BE2C (cell line): ENCODE measurements around the gene IL6ST.
"Not testable (repeated sequence)": the region's sequence is repeated elsewhere in the genome, so short reads cannot be mapped to it uniquely, and the experiment has no call there.

Experiments
- DNase-seq: peaks from one replicate; pipeline ENCODE4 v3.0.0-alpha.2; 2020
- H3K27me3 ChIP-seq: fragments of 250-450 bp; sonication (Bioruptor Pico); 2 replicates; pipeline ENCODE4 v1.5.1; 2020; ENCODE audit warnings: mild to moderate bottlenecking
- H3K36me3 ChIP-seq: fragments of 250-450 bp; sonication (Bioruptor Pico); 2 replicates; pipeline ENCODE4 v1.5.1; 2020; ENCODE audit warnings: mild to moderate bottlenecking
- H3K4me1 ChIP-seq: fragments of 250-450 bp; sonication (Bioruptor Pico); 2 replicates; pipeline ENCODE4 v1.5.1; 2020
- H3K4me3 ChIP-seq: 2 replicates; pipeline ENCODE4 v1.5.1; 2011; ENCODE audit warnings: low read depth, low read length
- H3K9me3 ChIP-seq: fragments of 250-450 bp; sonication (Bioruptor Pico); 2 replicates; pipeline ENCODE4 v1.5.1; 2020
- TF ChIP-seq, protein P1 (sequence below): IDR thresholded peaks from 2 replicates; pipeline ENCODE4 v1.5.1; 2012; ENCODE audit warnings: mild to moderate bottlenecking, low read depth, low read length

The IL6ST gene

DNA sequence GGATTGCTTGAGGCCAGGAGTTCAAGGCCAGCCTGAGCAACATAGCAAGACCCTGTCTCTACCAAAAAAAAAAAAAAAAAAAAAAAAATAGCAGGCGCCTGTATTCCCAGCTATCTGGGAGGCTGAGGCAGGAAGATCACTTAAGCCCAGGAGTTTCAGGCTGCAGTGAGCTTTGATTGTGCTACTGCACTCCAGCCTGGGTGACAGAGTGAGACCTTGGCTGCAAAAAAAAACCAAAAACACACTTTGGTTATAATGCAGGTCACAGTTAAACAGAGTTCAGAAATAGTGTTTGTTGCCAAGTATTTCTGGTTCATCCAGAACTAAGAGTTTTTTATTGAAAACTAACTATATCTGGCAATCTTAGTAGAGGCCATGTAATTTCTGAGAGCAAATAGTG lies 24.1 kb upstream of the IL6ST start:
- Histone ChIP-seq H3K27me3 (no peaks in the 10 kb centered on the region), H3K9me3 (no peaks in the 10 kb centered on the region; the same call in 1 of the 2 replicates), H3K4me3 (no peak overlapping the region), H3K4me1 (no peaks in the 10 kb centered on the region), H3K36me3 (no peaks in the 10 kb centered on the region)
- TF ChIP-seq, protein P1, sequence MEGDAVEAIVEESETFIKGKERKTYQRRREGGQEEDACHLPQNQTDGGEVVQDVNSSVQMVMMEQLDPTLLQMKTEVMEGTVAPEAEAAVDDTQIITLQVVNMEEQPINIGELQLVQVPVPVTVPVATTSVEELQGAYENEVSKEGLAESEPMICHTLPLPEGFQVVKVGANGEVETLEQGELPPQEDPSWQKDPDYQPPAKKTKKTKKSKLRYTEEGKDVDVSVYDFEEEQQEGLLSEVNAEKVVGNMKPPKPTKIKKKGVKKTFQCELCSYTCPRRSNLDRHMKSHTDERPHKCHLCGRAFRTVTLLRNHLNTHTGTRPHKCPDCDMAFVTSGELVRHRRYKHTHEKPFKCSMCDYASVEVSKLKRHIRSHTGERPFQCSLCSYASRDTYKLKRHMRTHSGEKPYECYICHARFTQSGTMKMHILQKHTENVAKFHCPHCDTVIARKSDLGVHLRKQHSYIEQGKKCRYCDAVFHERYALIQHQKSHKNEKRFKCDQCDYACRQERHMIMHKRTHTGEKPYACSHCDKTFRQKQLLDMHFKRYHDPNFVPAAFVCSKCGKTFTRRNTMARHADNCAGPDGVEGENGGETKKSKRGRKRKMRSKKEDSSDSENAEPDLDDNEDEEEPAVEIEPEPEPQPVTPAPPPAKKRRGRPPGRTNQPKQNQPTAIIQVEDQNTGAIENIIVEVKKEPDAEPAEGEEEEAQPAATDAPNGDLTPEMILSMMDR, result no peak
- DNase-seq, result no peak

DNA sequence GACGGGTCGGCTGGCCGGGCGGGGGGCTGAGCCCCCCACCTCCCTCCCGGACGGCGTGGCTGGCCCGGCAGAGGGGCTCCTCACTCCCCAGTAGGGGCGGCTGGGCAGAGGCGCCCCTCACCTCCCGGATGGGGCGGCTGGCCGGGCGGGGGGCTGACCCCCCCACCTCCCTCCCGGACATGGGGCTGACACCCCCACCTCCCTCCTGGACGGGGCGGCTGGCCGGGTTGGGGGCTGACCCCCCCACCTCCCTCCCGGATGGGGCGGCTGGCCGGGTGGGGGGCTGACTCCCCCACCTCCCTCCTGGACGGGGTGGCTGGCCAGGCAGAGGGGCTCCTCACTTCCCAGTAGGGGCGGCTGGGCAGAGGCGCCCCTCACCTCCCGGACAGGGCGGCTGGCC lies 19.9 kb upstream of the IL6ST start:
- H3K4me3 ChIP-seq, DNase-seq, H3K27me3 ChIP-seq, H3K36me3 ChIP-seq, H3K9me3 ChIP-seq: not testable (repeated sequence)
- peaks cover 16% of the 10 kb centered on the region for H3K4me1 ChIP-seq

DNA sequence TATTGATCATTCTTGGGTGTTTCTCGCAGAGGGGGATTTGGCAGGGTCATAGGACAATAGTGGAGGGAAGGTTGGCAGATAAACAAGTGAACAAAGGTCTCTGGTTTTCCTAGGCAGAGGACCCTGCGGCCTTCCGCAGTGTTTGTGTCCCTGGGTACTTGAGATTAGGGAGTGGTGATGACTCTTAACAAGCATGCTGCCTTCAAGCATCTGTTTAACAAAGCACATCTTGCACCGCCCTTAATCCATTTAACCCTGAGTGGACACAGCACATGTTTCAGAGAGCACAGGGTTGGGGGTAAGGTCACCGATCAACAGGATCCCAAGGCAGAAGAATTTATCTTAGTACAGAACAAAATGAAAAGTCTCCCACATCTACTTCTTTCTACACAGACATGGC lies 19.2 kb upstream of the IL6ST start:
- not testable (repeated sequence) for H3K9me3 ChIP-seq, H3K36me3 ChIP-seq, H3K27me3 ChIP-seq, DNase-seq, H3K4me3 ChIP-seq
- peaks cover 16% of the 10 kb centered on the region for H3K4me1 ChIP-seq

DNA sequence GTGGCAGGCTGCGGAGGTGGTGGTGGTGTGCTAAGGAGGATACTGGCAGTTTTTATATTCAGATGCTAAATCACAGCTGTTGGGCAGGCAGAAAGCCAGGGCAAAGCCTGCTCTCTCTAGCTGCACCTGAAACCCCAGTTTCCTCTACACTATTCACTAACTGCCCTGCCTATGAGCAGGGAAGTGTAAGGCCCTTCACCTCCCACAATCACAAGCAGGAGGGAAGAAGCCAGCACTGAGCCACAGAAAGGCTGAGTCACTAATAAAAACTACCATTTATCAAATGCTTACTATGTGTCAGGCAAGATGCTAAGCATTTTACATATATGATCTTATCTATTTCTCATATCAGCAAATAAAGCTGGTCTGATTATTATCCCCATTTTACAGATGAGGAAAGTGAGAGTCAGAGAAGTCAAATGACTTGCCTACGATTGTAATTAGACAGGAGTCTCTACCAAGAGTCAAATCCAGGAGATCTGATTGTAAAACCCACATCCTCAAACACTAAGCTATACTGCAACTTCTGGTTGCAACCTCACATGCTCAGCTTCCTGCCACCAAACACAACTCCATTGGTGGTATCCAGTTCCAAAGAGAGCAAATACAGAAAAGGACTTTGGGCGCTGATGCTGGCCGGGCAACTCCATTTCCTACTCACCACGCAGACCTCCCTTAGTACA lies 17.7 kb upstream of the IL6ST start:
- Histone ChIP-seq H3K4me3 (no peak overlapping the region), H3K36me3 (no peaks in the 10 kb centered on the region), H3K4me1 (peaks cover 16% of the 10 kb centered on the region), H3K27me3 (no peaks in the 10 kb centered on the region), H3K9me3 (no peaks in the 10 kb centered on the region; the same call in 1 of the 2 replicates)
- TF ChIP-seq, protein P1, result no peak
- no peak for DNase-seq

DNA sequence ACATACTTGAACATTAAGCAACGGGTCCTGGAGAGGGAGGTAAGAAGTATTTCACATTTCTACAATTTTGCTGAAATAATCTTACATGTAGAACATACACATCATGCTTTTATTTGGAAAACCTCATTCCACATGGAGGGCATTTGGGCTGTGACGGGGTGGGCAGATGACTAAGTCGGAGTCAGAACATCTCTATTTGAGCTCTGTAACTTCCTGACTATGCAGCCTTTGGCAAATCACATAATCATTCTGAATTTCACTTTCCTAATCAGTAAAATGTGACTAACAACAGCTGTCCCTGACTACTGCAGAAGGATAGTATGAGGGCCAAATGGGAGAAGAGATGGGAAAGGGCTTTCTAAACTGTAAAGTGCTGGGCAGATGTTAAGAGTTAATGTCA lies 17.1 kb upstream of the IL6ST start:
- TF ChIP-seq, protein P1, result no peak
- peaks cover 16% of the 10 kb centered on the region for H3K4me1 ChIP-seq
- no peak overlapping the region for H3K4me3 ChIP-seq
- DNase-seq, result no peak
- no peaks in the 10 kb centered on the region; the same call in 1 of the 2 replicates for H3K9me3 ChIP-seq
- no peaks in the 10 kb centered on the region for H3K27me3 ChIP-seq
- no peaks in the 10 kb centered on the region for H3K36me3 ChIP-seq

DNA sequence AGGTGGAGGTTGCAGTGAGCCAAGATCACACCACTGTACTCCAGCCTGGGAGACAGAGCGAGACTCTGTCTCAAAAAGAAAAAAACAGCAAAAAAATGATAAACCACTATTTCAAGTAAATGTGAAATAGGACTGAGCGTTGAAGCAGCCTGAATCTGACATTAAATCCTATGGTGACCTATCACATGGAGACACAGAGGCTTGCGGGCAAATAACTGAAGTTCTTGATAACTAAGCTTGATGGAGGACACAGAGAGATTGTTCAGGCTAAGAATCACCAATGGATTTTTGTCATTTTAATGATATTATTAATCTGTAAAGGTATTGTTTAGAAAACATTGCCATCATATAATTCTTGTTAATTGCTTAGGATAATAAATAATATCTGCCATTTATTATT lies 15.7 kb upstream of the IL6ST start:
- Histone ChIP-seq H3K4me3 (no peak overlapping the region), H3K36me3 (no peaks in the 10 kb centered on the region), H3K27me3 (no peaks in the 10 kb centered on the region), H3K9me3 (no peaks in the 10 kb centered on the region), H3K4me1 (peaks cover 16% of the 10 kb centered on the region)
- no peak for DNase-seq
- TF ChIP-seq, protein P1, result no peak

DNA sequence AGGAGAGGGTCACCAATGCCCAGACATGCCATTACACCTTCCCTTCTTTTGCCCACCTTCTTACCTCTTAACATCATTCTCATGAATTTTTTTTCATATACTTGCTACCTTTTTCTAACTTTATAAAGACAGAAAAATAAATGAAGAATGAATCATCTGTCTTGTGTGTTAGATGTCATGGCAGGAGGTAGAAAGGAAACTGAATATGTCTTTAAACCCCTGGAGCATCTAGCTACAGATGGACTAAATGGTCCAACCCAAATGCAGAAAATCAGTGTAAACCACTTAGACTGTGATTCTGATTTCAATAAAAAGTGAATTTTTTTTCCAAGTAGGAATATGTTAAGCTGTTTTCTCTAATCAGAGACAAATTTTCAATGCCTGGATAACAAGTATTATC lies 11.8 kb upstream of the IL6ST start:
- TF ChIP-seq, protein P1, result no peak
- DNase-seq, result no peak
- Histone ChIP-seq H3K4me3 (no peak overlapping the region), H3K36me3 (no peaks in the 10 kb centered on the region), H3K9me3 (no peaks in the 10 kb centered on the region), H3K27me3 (no peaks in the 10 kb centered on the region), H3K4me1 (no peaks in the 10 kb centered on the region; the same call in 1 of the 2 replicates)
